K562 (cell line): ENCODE results near the gene SLC12A6. TPM values are rescaled to one million over a fixed set of nuclear protein-coding genes. Genes with fewer than 3 reads are reported as not detected.
A peak's percentile ranks its signal among the peaks of the same experiment; 100 is the strongest.

Source experiments
- ELF2 ChIP-seq: fragments of 250-450 bp; sonication (Bioruptor Pico); IDR thresholded peaks from 2 replicates; pipeline ENCODE4 v1.5.0; 2021; ENCODE audit warnings: mild to moderate bottlenecking
- EZH2 ChIP-seq: IDR thresholded peaks from 2 replicates; pipeline ENCODE4 v1.6.1; 2012; ENCODE audit warnings: low read depth, mild to moderate bottlenecking, inconsistent platforms, low read length, borderline replicate concordance
- FOSL1 ChIP-seq: fragments of 200-800 bp; sonication (Bioruptor generic); conservative IDR thresholded peaks from 2 replicates; pipeline ENCODE4 v1.6.1; 2016; ENCODE audit warnings: missing genetic modification characterization, missing compliant biosample characterization
- FOXJ2 ChIP-seq: fragments of 200-800 bp; sonication (Bioruptor generic); IDR thresholded peaks from 2 replicates; pipeline ENCODE4 v1.6.1; 2016; ENCODE audit warnings: missing genetic modification characterization, missing compliant biosample characterization
- JUN ChIP-seq, 2 experiments: sonication (generic) in 1 of 2; formaldehyde crosslinking in 1 of 2; IDR thresholded peaks; 2 replicates each; pipeline versions ENCODE4 v1.6.1 to v1.8.0; 2012 to 2022; ENCODE audit warnings: borderline replicate concordance in 2 of 2, mild to moderate bottlenecking in 2 of 2, improper control_type of control experiment in 1 of 2, low read depth in 1 of 2, low read length in 1 of 2, missing genetic modification reagents in 1 of 2
- MEIS2 ChIP-seq: fragments of 450-650 bp; IDR thresholded peaks from 2 replicates; pipeline ENCODE4 v1.6.1; 2014; ENCODE audit warnings: mild to moderate bottlenecking; ENCODE audit not compliant: partially characterized antibody
- NR0B1 ChIP-seq: fragments of 450-650 bp; IDR thresholded peaks from one replicate; pipeline ENCODE4 v1.6.1; 2018; ENCODE audit warnings: mild to moderate bottlenecking, moderate library complexity; ENCODE audit not compliant: partially characterized antibody
- PKNOX1 ChIP-seq: fragments of 450-650 bp; IDR thresholded peaks from 2 replicates; pipeline ENCODE4 v1.6.1; 2016
- SMARCA4 ChIP-seq: fragments of 450-650 bp; IDR thresholded peaks from 2 replicates; pipeline ENCODE4 v1.6.1; 2016
- TRIM24 ChIP-seq, 2 experiments: fragments of 450-650 bp; IDR thresholded peaks; 2 replicates each; pipeline ENCODE4 v1.6.1; 2016
- ZNF134 ChIP-seq: fragments of 250-450 bp; sonication (Bioruptor Pico); conservative IDR thresholded peaks from 2 replicates; pipeline ENCODE4 v1.4.0; 2020
- ZNF655 ChIP-seq: fragments of 250-450 bp; sonication (Bioruptor Pico); IDR thresholded peaks from 2 replicates; pipeline ENCODE4 v1.5.0; 2021
- polyA plus RNA-seq, 8 experiments: library from polyadenylated mRNA; depleted of rRNA in 4 of 8; stranded (reverse) in 5 of 8; unstranded in 3 of 8; fragments of >200 nt; fragmentation: Nextera tagmentation in 2 of 8; fragmentation: Illumina TruSeq in 1 of 8; extraction: Ambion mirVana in 2 of 8; extraction: Trizol in 1 of 8; gene quantifications; 2 replicates each; pipeline versions ENCODE4 v1.2.1 to v1.2.3, GENCODE V29; 2011 to 2014; ENCODE audit warnings: inconsistent platforms in 1 of 8, missing spikeins in 1 of 8
- total RNA-seq, 7 experiments: library from RNA; depleted of rRNA in 6 of 7; stranded (reverse); fragments of >200 nt in 6 of 7; fragmentation: Illumina TruSeq in 2 of 7; extraction: Trizol in 2 of 7; gene quantifications; 2 replicates each; pipeline versions ENCODE4 v1.2.1 to v1.2.3, GENCODE V29; 2011 to 2021; ENCODE audit warnings: low replicate concordance in 1 of 7
- TF ChIP-seq, protein P1 (sequence below), 2 experiments: IDR thresholded peaks in 1 of 2; conservative IDR thresholded peaks in 1 of 2; 2 replicates each; pipeline ENCODE4 v1.6.1; 2016; ENCODE audit warnings: low read depth in 2 of 2, mild to moderate bottlenecking in 1 of 2, missing compliant biosample characterization in 1 of 2, missing genetic modification characterization in 1 of 2, moderate library complexity in 1 of 2
- TF ChIP-seq, protein P2 (sequence below), 2 experiments: fragments of 200-800 bp in 1 of 2; sonication (Bioruptor generic) in 1 of 2; sonication (generic) in 1 of 2; formaldehyde crosslinking in 1 of 2; IDR thresholded peaks in 1 of 2; conservative IDR thresholded peaks in 1 of 2; 2 replicates each; pipeline versions ENCODE4 v1.5.0 to v1.6.1; 2016 to 2020; ENCODE audit warnings: missing compliant biosample characterization in 1 of 2, missing genetic modification characterization in 1 of 2, missing genetic modification reagents in 1 of 2
- TF ChIP-seq, protein P3 (sequence below): fragments of 450-650 bp; IDR thresholded peaks from 2 replicates; pipeline ENCODE4 v1.7.0; 2016; ENCODE audit warnings: borderline replicate concordance

Gene SLC12A6
- total and polyA plus RNA-seq, 9 of the 15 experiments (the other 6 are each of a cell fraction or from before 2014, with no cell fraction given), result 1.4 to 16.4 (median 6.7) TPM

DNA sequence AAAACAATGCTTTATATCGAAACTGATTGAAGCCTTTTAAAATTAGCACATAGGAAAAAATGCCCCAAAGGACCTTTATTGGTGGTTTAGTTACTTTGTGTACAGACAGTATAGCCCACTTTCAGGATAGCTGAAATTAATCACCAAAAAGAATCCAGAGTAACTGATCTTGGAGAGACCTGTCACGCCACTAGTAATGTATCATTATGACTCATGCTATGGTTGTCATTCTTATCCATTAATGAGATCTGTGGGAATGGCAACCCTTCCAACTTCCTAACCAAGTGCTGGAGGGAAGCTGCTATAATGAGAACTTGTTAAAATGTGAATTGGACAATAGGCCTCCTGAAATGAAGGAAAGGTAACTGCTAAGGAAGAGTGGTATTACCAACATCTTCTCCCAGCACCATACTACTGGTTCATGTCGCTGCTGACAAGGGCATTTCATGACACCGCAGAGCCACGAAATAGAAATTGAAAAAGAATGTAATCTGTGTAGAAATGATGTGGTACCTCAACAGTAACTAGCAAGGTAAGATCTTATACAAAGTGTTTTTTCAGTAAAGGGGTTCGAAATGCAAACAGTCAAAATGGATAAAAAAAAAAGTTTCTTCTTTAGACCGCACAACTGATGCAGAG is 119.9 kb downstream of the SLC12A6 start (continued):
- TF ChIP-seq, protein P1, sequence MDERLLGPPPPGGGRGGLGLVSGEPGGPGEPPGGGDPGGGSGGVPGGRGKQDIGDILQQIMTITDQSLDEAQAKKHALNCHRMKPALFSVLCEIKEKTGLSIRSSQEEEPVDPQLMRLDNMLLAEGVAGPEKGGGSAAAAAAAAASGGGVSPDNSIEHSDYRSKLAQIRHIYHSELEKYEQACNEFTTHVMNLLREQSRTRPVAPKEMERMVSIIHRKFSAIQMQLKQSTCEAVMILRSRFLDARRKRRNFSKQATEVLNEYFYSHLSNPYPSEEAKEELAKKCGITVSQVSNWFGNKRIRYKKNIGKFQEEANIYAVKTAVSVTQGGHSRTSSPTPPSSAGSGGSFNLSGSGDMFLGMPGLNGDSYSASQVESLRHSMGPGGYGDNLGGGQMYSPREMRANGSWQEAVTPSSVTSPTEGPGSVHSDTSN (CRISPR knock-in tag; IDR thresholded peaks at IDR 0.05; ENCODE audit: low read depth), result peak; percentile 62
- TF ChIP-seq, protein P1 (tag; conservative IDR thresholded peaks at IDR 0.05; ENCODE audit: low read depth), result peak; percentile 82
- TF ChIP-seq TRIM24 (IDR thresholded peaks at IDR 0.05) (no peak), PKNOX1 (peak; percentile 81), ELF2 (no peak), SMARCA4 (peak; percentile 30; the same call in 1 of the 2 replicates), FOSL1 (tag) (peak; percentile 97), MEIS2 (peak; percentile 95), ZNF134 (CRISPR knock-in tag) (no peak), JUN (IDR thresholded peaks at IDR 0.05; ENCODE audit: borderline replicate concordance, low read depth, low read length) (peak; percentile 76; the same call in 1 of the 2 replicates), JUN (CRISPR knock-in tag; IDR thresholded peaks at IDR 0.05; ENCODE audit: borderline replicate concordance) (no peak), ZNF655 (CRISPR knock-in tag) (no peak), EZH2 (no peak), NR0B1 (no peak), FOXJ2 (tag) (no peak)
- TF ChIP-seq, protein P2, sequence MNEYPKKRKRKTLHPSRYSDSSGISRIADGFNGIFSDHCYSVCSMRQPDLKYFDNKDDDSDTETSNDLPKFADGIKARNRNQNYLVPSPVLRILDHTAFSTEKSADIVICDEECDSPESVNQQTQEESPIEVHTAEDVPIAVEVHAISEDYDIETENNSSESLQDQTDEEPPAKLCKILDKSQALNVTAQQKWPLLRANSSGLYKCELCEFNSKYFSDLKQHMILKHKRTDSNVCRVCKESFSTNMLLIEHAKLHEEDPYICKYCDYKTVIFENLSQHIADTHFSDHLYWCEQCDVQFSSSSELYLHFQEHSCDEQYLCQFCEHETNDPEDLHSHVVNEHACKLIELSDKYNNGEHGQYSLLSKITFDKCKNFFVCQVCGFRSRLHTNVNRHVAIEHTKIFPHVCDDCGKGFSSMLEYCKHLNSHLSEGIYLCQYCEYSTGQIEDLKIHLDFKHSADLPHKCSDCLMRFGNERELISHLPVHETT (CRISPR knock-in tag; conservative IDR thresholded peaks at IDR 0.05 in 1 of 2, IDR thresholded peaks at IDR 0.05 in 1 of 2), result no peak
- TF ChIP-seq, protein P3, sequence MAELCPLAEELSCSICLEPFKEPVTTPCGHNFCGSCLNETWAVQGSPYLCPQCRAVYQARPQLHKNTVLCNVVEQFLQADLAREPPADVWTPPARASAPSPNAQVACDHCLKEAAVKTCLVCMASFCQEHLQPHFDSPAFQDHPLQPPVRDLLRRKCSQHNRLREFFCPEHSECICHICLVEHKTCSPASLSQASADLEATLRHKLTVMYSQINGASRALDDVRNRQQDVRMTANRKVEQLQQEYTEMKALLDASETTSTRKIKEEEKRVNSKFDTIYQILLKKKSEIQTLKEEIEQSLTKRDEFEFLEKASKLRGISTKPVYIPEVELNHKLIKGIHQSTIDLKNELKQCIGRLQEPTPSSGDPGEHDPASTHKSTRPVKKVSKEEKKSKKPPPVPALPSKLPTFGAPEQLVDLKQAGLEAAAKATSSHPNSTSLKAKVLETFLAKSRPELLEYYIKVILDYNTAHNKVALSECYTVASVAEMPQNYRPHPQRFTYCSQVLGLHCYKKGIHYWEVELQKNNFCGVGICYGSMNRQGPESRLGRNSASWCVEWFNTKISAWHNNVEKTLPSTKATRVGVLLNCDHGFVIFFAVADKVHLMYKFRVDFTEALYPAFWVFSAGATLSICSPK, result no peak
